Neural crest cell (in vitro differentiated cells): ENCODE data around the gene FGF1. TPM values are rescaled to one million over a fixed set of nuclear protein-coding genes. Genes with fewer than 3 reads are reported as not detected.

Experiments
- DNase-seq: peaks from one replicate; pipeline ENCODE4 v3.0.0; 2021; ENCODE audit warnings: low read depth, mixed read lengths, low spot score
- H3K27ac Mint-ChIP-seq: one replicate; pipeline ENCODE4 v1.8.0; 2021; ENCODE audit warnings: mild to moderate bottlenecking, mixed read lengths; ENCODE audit not compliant: unreplicated experiment
- H3K27me3 Mint-ChIP-seq: 2 replicates; pipeline ENCODE4 v1.8.0; 2021; ENCODE audit warnings: low read depth, mild to moderate bottlenecking, mixed read lengths
- H3K36me3 Mint-ChIP-seq: 2 replicates; pipeline ENCODE4 v1.8.0; 2021; ENCODE audit warnings: low read depth, mild to moderate bottlenecking, mixed read lengths
- H3K4me1 Mint-ChIP-seq: 2 replicates; pipeline ENCODE4 v1.8.0; 2021; ENCODE audit warnings: mixed read lengths
- H3K4me3 Mint-ChIP-seq: one replicate; pipeline ENCODE4 v1.8.0; 2021; ENCODE audit warnings: mild to moderate bottlenecking, mixed read lengths
- H3K9me3 Mint-ChIP-seq: 2 replicates; pipeline ENCODE4 v1.8.0; 2021; ENCODE audit warnings: mixed read lengths
- total RNA-seq: library from RNA; stranded (reverse); gene quantifications from 2 replicates; pipeline ENCODE4 v1.2.1, GENCODE V29; 2021
- TF ChIP-seq, protein P1 (sequence below): fragments of 200-600 bp; sonication (generic); conservative IDR thresholded peaks from 2 replicates; pipeline ENCODE4 v1.5.0; 2021; ENCODE audit warnings: antibody characterized with exemption, mild to moderate bottlenecking

Gene FGF1
- total RNA-seq, 1 donor from 2014 or later: not detected

DNA sequence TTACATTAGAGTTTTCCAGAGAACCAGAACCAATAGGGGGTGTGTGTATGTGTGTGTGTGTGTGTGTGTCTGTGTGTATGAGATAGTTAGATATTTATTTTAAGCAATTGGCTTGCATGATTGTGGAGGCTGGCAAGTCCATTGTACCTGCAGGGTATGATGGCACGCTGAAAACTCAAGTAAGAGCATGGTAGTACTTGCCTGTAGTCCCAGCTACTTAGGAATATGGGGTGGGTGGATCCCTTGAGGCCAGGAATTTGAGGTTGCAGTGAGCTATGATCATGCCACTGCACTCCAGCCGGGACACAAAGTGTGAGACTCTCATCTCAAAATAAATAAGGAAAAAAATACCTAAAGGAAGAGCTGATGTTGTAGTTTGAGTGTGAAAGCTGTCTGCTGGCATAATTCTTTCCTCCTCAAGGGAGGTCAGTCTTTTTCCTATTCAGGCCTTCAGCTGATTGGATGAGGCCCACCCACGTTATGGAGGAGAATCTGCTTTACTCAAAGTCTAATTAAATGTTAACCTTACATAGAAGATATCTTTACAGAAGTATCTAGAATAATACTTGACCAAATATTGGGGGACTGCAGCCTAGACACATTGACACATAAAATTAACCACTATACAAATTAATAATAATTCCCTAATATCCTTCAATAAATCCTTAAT is 107.6 kb downstream of the FGF1 start:
- H3K9me3 Mint-ChIP-seq: peaks cover 17% of the 10 kb centered on the region
- TF ChIP-seq, protein P1, sequence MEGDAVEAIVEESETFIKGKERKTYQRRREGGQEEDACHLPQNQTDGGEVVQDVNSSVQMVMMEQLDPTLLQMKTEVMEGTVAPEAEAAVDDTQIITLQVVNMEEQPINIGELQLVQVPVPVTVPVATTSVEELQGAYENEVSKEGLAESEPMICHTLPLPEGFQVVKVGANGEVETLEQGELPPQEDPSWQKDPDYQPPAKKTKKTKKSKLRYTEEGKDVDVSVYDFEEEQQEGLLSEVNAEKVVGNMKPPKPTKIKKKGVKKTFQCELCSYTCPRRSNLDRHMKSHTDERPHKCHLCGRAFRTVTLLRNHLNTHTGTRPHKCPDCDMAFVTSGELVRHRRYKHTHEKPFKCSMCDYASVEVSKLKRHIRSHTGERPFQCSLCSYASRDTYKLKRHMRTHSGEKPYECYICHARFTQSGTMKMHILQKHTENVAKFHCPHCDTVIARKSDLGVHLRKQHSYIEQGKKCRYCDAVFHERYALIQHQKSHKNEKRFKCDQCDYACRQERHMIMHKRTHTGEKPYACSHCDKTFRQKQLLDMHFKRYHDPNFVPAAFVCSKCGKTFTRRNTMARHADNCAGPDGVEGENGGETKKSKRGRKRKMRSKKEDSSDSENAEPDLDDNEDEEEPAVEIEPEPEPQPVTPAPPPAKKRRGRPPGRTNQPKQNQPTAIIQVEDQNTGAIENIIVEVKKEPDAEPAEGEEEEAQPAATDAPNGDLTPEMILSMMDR: no peak
- no peaks in the 10 kb centered on the region for H3K27me3 Mint-ChIP-seq
- H3K27ac Mint-ChIP-seq: no peak overlapping the region
- H3K4me3 Mint-ChIP-seq: no peak overlapping the region
- DNase-seq: no peak
- no peaks in the 10 kb centered on the region for H3K4me1 Mint-ChIP-seq
- peaks cover 11% of the 10 kb centered on the region for H3K36me3 Mint-ChIP-seq

DNA sequence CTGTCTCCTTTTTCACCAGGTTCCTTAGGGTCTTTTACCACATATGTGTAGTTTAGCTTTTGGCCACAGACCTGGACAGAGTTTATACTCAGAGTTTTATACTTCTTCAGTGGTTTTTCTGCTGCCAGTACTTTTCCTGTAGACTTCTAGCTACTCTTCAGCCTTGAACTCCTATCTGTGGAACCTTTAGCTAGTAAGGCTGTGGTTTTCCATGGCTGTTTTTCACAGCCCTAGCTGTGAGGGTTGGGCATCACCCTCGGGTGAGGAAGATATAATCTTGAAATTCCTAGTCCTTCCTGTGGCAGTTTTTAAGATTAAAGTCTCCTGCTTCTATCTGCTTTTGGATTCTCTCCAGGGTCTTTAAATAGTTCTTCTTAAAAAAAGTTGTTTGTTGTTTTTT is 109.1 kb downstream of the FGF1 start:
- Mint-ChIP-seq H3K27ac (no peak overlapping the region), H3K9me3 (peaks cover 17% of the 10 kb centered on the region), H3K36me3 (peaks cover 11% of the 10 kb centered on the region), H3K27me3 (no peaks in the 10 kb centered on the region), H3K4me1 (no peaks in the 10 kb centered on the region), H3K4me3 (no peak overlapping the region)
- TF ChIP-seq, protein P1: no peak
- no peak for DNase-seq

DNA sequence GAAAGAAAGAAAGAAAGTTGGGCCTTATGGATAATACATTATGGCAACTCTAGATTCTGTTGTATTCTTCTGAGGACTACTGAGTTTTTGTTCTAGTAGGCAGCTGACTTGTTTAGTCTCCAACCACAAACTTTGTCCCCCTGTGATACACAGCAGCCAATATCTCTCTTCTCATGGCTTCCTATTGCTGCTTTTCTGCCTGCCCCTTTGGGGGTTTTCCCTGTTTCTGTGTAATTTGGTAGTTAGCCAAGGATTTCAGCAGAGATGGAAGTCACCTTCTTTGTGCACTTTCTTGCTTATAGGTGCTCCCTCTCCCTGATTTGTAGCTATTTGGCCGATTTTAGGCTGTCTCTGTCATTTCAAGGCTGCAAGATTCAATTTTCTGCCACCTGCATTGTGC is 109.6 kb downstream of the FGF1 start:
- peaks cover 11% of the 10 kb centered on the region for H3K36me3 Mint-ChIP-seq
- no peak overlapping the region for H3K27ac Mint-ChIP-seq
- H3K4me1 Mint-ChIP-seq: no peaks in the 10 kb centered on the region
- no peak overlapping the region for H3K4me3 Mint-ChIP-seq
- TF ChIP-seq, protein P1: no peak
- no peak for DNase-seq
- H3K27me3 Mint-ChIP-seq: no peaks in the 10 kb centered on the region
- peaks cover 17% of the 10 kb centered on the region for H3K9me3 Mint-ChIP-seq

DNA sequence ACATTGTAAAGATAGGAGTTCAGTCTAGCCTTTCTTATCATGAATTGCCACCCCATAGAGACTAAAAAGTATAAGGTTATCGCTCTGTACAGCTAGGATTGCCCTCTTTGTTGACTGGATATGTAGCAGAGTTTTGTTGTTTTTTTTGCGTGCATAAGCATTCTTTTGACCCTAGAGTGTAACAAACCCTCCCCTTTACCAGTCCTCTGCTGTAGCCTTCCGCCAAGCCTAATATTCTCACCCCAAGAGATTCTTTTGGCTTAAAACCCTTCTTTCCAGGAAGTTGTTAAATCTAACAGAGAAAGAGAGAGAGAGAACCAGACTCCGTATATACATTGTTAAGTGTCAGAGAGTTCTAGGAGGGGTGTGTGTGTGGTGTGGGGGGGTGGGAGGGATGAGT is 113.9 kb downstream of the FGF1 start:
- no peaks in the 10 kb centered on the region for H3K27me3 Mint-ChIP-seq
- peaks cover 9% of the 10 kb centered on the region for H3K4me1 Mint-ChIP-seq
- peak overlapping the region; percentile 13 for H3K27ac Mint-ChIP-seq
- H3K4me3 Mint-ChIP-seq: no peak overlapping the region
- H3K36me3 Mint-ChIP-seq: no peaks in the 10 kb centered on the region
- H3K9me3 Mint-ChIP-seq: no peaks in the 10 kb centered on the region
- TF ChIP-seq, protein P1: no peak
- no peak for DNase-seq

DNA sequence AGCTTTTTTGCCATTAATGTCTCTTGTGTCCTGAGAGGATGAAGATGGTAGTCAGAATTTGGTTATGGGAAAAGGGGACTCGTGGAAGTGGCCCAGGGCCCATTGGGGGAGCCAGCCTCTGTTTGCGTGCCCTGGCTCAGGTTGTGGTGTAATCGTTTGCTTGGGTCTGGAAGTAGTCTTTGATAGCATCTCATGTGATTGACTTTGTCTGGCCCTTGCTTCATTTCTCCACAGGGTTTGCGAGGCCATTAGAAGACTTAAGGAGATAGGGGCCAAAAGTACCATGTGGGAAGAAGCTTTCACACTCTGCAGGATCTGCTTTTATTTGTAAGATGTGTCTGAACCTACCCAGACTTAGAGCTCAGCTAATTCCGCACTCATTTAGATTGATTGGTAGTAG is 114.5 kb downstream of the FGF1 start:
- TF ChIP-seq, protein P1: no peak
- no peak overlapping the region for H3K4me3 Mint-ChIP-seq
- no peak overlapping the region for H3K27ac Mint-ChIP-seq
- H3K27me3 Mint-ChIP-seq: no peaks in the 10 kb centered on the region
- H3K36me3 Mint-ChIP-seq: no peaks in the 10 kb centered on the region
- no peak for DNase-seq
- H3K4me1 Mint-ChIP-seq: peaks cover 9% of the 10 kb centered on the region
- no peaks in the 10 kb centered on the region for H3K9me3 Mint-ChIP-seq
